ENCODE data around the gene ZNF649.

ZNF649 gene

GRCh38 chr19:51905206-51905605, 389 bp upstream of the ZNF649 start:
- TF ChIP-seq ZFX (IDR thresholded peaks at IDR 0.05) (no peak), CTCF (conservative IDR thresholded peaks at IDR 0.05) (no peak)
- H3K27ac ChIP-seq: no peak overlapping the region; the same call in 1 of the 2 replicates

- TF ChIP-seq ZFX (IDR thresholded peaks at IDR 0.05): no peak
- TF ChIP-seq CTCF (conservative IDR thresholded peaks at IDR 0.05): no peak
- H3K27ac ChIP-seq: no peak overlapping the region
Measured at GRCh38 chr19:51903192-51903591, 1.6 kb downstream of the ZNF649 start.

- H3K27ac ChIP-seq: no peak overlapping the region
- TF ChIP-seq ZFX (IDR thresholded peaks at IDR 0.05): no peak
- TF ChIP-seq CTCF (conservative IDR thresholded peaks at IDR 0.05): no peak
Measured at GRCh38 chr19:51901860-51902259, 3.0 kb downstream of the ZNF649 start.

GRCh38 chr19:51891193-51891747, 13.5 kb downstream of the ZNF649 start:
- no peak overlapping the region for H3K27ac ChIP-seq
- TF ChIP-seq ZFX (IDR thresholded peaks at IDR 0.05) (no peak), CTCF (conservative IDR thresholded peaks at IDR 0.05) (no peak)

- TF ChIP-seq ZFX (IDR thresholded peaks at IDR 0.05) (no peak), CTCF (conservative IDR thresholded peaks at IDR 0.05) (no peak)
- H3K27ac ChIP-seq: no peak overlapping the region
Measured at GRCh38 chr19:51889934-51890333, 14.9 kb downstream of the ZNF649 start.

- no peak for TF ChIP-seq CTCF (conservative IDR thresholded peaks at IDR 0.05)
- TF ChIP-seq ZFX (IDR thresholded peaks at IDR 0.05): no peak
- no peak within 1 kb of the TSS for H3K27ac ChIP-seq
Measured at GRCh38 chr19:51887522-51888498, 17.0 kb downstream of the ZNF649 start, which contains the start of gene ZNF577. Gene ZNF577, minus strand, starts transcription at chr19:51887951. Its CDS starts 7,569 bp downstream, at chr19:51880382.

GRCh38 chr19:51884713-51885112, 20.1 kb downstream of the ZNF649 start:
- TF ChIP-seq CTCF (conservative IDR thresholded peaks at IDR 0.05) (no peak), ZFX (IDR thresholded peaks at IDR 0.05) (no peak)
- H3K27ac ChIP-seq: no peak overlapping the region
